ENCODE measurements around the gene JCAD. TPM values are rescaled to one million over a fixed set of nuclear protein-coding genes. Genes with fewer than 3 reads are reported as not detected.

The JCAD gene
- total RNA-seq, 4 donors from 2014 or later, result 26.6 to 38.5 (median 28.1) TPM

DNA sequence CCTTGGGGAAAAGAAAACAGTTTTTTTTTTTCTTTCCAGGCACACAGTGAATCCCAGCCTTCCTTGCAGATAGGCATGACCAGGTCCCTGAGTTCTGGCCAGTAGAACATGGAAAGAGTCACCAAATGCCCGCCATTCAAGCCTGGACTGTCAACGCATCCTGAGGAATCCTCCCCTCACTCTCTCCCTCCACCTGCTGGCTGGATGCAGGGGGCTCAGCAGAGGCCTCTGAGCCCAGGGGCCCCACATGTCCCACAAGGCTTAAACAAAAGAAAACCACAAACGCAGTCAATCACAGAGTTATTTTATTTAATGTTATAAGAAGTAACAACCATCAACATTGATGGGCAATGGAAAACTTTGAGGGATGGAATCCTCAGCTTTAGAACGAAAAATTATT lies 93.1 kb downstream of the JCAD start:
- Histone ChIP-seq H3K27ac (no peak overlapping the region), H3K4me3 (replicated peaks in 1 of 3) (no peak overlapping the region), H3K9me3 (no peaks in the 10 kb centered on the region), H3K4me1 (peaks cover 7 to 12% of the 10 kb centered on the region in 2 donors), H3K36me3 (no peaks in the 10 kb centered on the region), H3K27me3 (no peaks in the 10 kb centered on the region)
- TF ChIP-seq POLR2A (IDR thresholded peaks at IDR 0.05), result no peak
- TF ChIP-seq, protein P1, sequence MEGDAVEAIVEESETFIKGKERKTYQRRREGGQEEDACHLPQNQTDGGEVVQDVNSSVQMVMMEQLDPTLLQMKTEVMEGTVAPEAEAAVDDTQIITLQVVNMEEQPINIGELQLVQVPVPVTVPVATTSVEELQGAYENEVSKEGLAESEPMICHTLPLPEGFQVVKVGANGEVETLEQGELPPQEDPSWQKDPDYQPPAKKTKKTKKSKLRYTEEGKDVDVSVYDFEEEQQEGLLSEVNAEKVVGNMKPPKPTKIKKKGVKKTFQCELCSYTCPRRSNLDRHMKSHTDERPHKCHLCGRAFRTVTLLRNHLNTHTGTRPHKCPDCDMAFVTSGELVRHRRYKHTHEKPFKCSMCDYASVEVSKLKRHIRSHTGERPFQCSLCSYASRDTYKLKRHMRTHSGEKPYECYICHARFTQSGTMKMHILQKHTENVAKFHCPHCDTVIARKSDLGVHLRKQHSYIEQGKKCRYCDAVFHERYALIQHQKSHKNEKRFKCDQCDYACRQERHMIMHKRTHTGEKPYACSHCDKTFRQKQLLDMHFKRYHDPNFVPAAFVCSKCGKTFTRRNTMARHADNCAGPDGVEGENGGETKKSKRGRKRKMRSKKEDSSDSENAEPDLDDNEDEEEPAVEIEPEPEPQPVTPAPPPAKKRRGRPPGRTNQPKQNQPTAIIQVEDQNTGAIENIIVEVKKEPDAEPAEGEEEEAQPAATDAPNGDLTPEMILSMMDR (IDR thresholded peaks at IDR 0.05), result no peak
- intact Hi-C loops (cut with DNase I), result no loop called here
- 95 to 97% methylated on average over 4 of the region's 4 CpGs for WGBS, 2 donors
- no peak for DNase-seq

Data from thyroid gland (tissue), 4 donors.